Uterus (tissue), 2 donors: ENCODE results near the gene NUDT3.

Experiments
- CTCF ChIP-seq, 4 experiments: fragments of 200-600 bp in 2 of 4; fragments of 450-650 bp in 2 of 4; sonication (generic) in 2 of 4; IDR thresholded peaks; one replicate each; pipeline ENCODE4 v1.5.1; 2016 to 2019; ENCODE audit warnings: antibody characterized with exemption in 4 of 4, mild to moderate bottlenecking in 2 of 4, moderate library complexity in 1 of 4
- POLR2A ChIP-seq, 2 donors: fragments of 450-650 bp; IDR thresholded peaks; one replicate each; pipeline ENCODE4 v1.6.1; 2016; ENCODE audit warnings: antibody characterized with exemption in 2 of 2, mild to moderate bottlenecking in 1 of 2, moderate library complexity in 1 of 2

GRCh38 chr6:34373511-34373910 lies 19.0 kb downstream of the NUDT3 start:
- TF ChIP-seq CTCF (IDR thresholded peaks at IDR 0.05) (no peak), POLR2A (IDR thresholded peaks at IDR 0.05) (no peak)
